NCI-H187 treated with DMSO at 0.1 percent for 48 hours (cell line): Measurements from ENCODE around the gene TIPRL.
"Not testable (repeated sequence)": the region's sequence is repeated elsewhere in the genome, so short reads cannot be mapped to it uniquely, and the experiment has no call there.

ENCODE experiments used
- DNase-seq: peaks from one replicate; lab custom pipeline; 2025; lab: John Stamatoyannopoulos, UW

TIPRL gene

GRCh38 chr1:168159251-168159650 lies 19.5 kb upstream of the TIPRL start:
- DNase-seq = no peak

- DNase-seq = no peak
Measured at GRCh38 chr1:168159979-168160378, 18.8 kb upstream of the TIPRL start.

GRCh38 chr1:168161459-168161858 lies 17.3 kb upstream of the TIPRL start:
- no peak for DNase-seq

- no peak for DNase-seq
Measured at GRCh38 chr1:168163670-168164069, 15.1 kb upstream of the TIPRL start.

- DNase-seq = no peak
Measured at GRCh38 chr1:168164771-168165170, 14.0 kb upstream of the TIPRL start.

- DNase-seq = no peak
Measured at GRCh38 chr1:168167806-168168205, 11.0 kb upstream of the TIPRL start.

- DNase-seq = no peak
Measured at GRCh38 chr1:168170564-168171508, 7.9 kb upstream of the TIPRL start.

GRCh38 chr1:168172250-168172915 lies 6.4 kb upstream of the TIPRL start:
- DNase-seq = no peak

GRCh38 chr1:168178227-168178637 lies 530 bp upstream of the TIPRL start:
- DNase-seq = no peak

- no peak for DNase-seq
Measured at GRCh38 chr1:168179438-168180147, 831 bp downstream of the TIPRL start.

- DNase-seq = no peak
Measured at GRCh38 chr1:168180148-168180524, 1.4 kb downstream of the TIPRL start.

GRCh38 chr1:168181063-168181720 lies 2.4 kb downstream of the TIPRL start:
- not testable (repeated sequence) for DNase-seq

- DNase-seq = no peak
Measured at GRCh38 chr1:168187177-168187576, 8.4 kb downstream of the TIPRL start.

GRCh38 chr1:168190403-168190802 lies 11.6 kb downstream of the TIPRL start:
- DNase-seq = no peak

- DNase-seq = no peak
Measured at GRCh38 chr1:168195199-168196135, 16.7 kb downstream of the TIPRL start.

GRCh38 chr1:168199056-168199455 lies 20.3 kb downstream of the TIPRL start:
- DNase-seq = no peak

- DNase-seq = no peak
Measured at GRCh38 chr1:168202941-168203654, 24.3 kb downstream of the TIPRL start.

GRCh38 chr1:168206111-168206510 lies 27.3 kb downstream of the TIPRL start:
- DNase-seq = no peak

GRCh38 chr1:168207673-168208072 lies 28.9 kb downstream of the TIPRL start:
- not testable (repeated sequence) for DNase-seq

- no peak for DNase-seq
Measured at GRCh38 chr1:168210312-168210711, 31.6 kb downstream of the TIPRL start.
